GM12874 (cell line): ENCODE results near the gene PPP3R2.

ENCODE experiments used
- CTCF ChIP-seq: IDR thresholded peaks from 2 replicates; pipeline ENCODE4 v1.5.1; 2011; ENCODE audit warnings: low read depth, mild to moderate bottlenecking, control low read depth, low read length, moderate library complexity; ENCODE audit not compliant: insufficient read depth

Gene PPP3R2

DNA sequence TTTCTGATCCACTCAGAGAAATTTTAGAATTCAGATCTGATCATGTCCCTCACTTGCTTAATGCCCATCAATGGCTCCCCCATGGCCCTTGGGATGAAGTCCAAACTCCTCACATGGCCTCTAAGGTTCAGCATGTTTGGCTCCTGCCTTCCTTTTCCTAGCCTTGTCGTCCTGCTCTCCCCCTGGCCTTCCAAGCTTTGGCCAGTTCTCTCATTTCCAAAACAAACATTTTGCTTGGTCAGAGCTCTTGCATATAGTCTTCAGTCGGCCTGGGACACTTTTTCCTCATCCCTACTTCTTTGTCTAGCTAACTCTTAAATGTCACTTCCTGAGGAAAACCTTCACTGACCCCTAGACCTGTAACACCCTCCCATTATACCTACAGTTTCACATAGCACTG is 37.1 kb upstream of the PPP3R2 start:
- TF ChIP-seq CTCF: no peak

DNA sequence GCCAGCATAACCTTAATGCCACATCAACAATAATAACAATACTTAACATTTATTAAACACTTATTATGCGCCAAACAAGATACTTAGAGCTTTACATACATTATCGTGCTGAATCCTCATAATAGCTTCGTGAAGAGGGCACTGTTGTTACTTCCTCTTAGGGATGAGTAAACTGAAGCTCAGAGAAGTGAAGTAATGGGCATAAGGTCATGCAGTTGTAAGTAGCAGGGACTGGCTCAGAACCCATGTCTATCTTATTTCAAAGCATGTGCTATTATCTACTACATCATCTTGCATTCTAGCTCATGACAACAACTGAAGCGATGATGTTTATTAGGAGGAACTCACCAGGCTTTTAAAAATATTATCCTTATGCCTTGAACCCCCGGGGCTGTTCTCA is 34.9 kb upstream of the PPP3R2 start:
- no peak for TF ChIP-seq CTCF

DNA sequence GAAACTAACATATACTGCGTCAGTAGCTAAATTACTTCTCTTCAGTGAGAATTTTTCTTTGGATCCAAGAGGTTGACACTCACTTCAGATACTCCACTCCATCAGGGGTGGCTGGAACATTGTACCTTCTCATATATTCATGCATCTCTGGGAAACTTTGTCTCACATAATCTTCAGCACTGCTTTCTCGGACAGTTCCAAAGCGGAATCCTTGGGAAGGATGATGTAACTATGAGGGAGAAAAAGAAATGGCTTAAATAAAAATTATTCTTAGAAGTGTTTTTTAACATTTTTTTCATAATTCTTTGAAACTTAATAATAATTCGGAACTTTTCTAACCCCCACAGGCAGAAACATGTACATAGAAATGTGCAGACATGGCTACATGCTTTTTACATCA is 33.4 kb upstream of the PPP3R2 start:
- TF ChIP-seq CTCF: no peak

- no peak for TF ChIP-seq CTCF
Observed at GRCh38 chr9:101626295-101626694, 31.5 kb upstream of the PPP3R2 start.

DNA sequence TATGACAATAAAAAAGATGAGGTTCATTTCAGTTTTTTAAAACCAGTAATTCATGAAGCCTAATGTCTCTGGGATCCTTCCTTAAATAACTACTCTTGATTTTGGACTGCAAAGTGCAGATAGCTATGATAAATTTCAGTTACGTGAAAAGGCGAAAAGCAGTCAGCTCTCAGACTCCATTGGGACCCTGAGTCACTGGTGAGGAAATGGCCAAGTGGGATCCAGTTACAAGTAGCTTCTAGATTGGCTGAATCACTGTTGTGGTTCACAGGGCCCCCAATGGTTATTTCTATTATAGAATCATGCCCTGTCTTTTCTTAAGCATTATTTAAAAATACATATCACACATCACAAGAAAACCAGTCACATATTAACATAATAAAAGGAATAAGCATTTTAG is 31.1 kb upstream of the PPP3R2 start:
- TF ChIP-seq CTCF: no peak

DNA sequence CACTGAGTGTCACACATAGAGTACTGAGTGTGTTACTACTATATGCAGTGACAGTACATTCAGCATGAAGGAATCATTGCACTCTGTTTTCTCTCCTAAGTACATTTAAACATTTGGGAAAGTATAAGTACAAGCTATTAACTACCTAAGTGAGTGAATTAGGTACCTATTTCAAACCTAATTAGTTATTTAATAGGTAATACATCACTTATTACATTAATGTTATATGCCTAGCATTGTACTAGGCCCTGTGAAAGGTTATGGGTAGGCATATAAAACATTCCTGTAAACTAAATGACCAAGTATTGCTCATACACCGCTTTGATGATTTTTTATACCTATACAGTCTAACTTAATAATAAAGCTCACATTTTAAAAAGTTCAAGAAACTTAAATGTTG is 25.7 kb upstream of the PPP3R2 start:
- TF ChIP-seq CTCF: no peak

DNA sequence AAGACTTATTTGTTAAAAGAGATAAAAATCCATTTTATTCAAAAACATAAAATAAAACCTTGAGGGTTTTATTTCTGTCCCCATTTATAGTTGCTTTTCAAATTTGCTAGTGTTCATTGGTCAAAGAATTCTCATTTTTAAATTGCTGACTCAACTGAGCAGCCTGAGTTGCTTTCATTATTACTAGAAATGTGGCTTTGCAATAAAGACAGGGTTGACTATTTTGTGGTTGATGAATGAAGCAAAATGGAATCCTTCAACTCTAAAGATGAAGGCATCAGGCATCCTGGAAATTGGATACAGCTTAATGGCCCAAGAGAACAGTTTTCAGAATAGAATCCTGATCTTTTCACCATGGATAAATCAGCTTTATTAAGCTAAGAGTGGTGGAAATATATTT is 23.9 kb upstream of the PPP3R2 start:
- TF ChIP-seq CTCF: no peak

GRCh38 chr9:101605547-101605946 is 10.8 kb upstream of the PPP3R2 start:
- TF ChIP-seq CTCF: no peak
